ENCODE measurements around the gene FBXO9.

Gene FBXO9

DNA sequence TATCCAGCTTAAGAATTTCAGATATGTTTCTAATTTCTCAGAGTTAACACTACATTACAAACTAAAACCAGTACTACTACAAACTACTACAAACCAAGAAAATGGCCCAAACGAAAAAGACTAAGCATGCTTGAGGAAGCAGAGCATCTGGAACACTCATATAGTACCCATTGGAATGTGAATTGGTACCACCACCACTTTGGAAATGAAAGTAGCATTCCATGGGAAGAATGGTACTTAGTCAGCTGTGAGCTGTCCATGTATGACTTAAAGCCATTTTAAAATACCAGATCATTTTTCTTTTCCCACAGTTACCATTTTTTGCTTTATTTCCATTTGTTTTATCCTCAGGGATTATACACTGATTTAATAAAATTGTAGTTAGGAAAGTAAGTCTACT is 30.5 kb downstream of the FBXO9 start:
- DNase-seq, result no peak

DNA sequence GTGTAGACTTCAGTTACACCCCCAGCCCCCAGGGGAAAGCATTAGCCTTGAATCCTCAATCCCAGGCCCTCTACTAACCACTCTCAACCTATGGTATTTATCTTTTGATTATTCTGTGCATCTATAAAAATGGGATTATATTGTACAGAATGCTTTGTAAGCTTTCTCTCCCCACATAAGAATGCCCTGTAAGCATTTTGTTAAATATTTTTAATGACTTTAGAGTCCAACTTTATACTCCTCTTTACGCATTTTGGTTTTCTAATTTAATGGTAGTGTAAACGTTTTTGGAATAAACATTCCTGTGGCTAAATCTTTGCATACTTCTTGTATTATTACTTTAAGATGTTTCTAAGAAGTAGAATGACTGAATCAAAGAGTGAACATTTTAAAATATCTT is 35.4 kb downstream of the FBXO9 start:
- DNase-seq, result no peak

DNA sequence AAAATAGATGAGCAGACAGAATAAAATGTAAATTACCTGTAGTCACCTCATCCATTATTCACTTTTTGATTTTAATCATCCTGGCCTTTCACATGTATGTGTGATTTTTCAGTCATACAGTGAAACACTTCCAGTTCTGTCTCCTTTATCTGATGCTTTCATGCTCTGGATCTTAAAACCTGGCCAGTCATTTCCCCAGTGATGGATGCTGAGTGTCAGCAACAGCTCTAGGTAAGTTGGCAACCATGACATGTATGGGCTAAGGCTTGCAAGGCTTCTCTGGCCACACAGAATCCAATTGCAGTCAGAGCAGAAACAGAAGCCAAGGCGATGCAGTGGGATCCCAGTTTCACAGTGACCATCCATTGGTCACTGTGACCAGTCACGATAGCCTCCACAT is 35.8 kb downstream of the FBXO9 start:
- DNase-seq, result no peak

DNA sequence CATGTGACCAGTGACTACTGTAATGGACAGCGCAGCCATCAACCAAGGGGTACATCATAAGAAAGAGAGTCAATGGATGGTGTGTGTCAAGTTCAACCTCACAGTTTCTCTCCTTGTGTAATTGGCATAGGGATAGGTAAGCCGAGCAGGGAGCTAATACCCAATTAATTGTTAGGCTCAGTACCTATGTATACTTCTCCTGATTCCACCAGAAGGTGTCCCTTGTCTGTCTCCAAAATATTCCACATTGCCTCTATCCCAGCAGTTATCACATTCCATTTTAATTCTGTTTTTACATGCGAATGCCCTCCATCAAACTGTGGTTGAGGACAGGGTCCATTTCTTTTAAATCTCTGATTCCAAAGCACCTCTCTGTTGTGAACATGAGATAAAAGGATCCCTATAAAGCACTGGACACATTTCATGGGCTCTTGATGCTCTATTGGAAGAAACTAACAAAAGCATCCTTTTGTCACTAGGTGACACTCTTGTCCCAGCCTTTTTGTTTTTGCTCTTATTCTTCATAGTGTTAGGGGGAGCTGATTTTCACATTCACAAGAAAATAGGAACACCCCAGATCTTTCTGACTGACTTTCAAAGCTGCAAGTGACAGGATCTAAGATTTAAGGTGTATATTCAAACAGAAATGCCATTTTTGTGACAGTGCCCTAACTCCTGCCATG is 38.9 kb downstream of the FBXO9 start:
- no peak for DNase-seq

DNA sequence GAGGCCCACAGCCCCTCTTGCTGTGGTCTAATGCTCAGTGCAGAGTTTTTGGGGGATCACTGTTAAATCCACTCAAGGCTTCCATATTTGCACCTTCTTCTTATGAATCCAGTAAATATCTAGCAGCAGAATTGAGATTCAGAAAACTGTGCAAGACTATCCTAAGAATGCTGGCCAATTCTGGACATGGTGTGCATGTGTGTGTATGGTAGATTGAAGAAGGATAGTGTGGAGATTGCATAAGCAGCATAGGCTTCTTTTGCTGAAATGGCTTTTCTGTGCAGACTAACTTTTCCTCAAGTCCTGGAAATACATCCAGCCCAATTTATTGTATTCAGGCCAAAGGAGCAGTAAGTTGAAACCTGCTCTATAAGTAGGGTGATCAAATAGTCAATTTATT is 39.7 kb downstream of the FBXO9 start:
- no peak for DNase-seq

- peak in 1 of 2 experiments; percentile 14 for DNase-seq
Observed at GRCh38 chr6:53107091-53107490, 41.9 kb downstream of the FBXO9 start.

GRCh38 chr6:53109612-53110011 is 44.4 kb downstream of the FBXO9 start:
- DNase-seq, result no peak

- DNase-seq, result no peak
Observed at GRCh38 chr6:53111865-53112264, 46.7 kb downstream of the FBXO9 start.

- DNase-seq, result no peak
Observed at GRCh38 chr6:53112404-53112803, 47.2 kb downstream of the FBXO9 start.

DNA sequence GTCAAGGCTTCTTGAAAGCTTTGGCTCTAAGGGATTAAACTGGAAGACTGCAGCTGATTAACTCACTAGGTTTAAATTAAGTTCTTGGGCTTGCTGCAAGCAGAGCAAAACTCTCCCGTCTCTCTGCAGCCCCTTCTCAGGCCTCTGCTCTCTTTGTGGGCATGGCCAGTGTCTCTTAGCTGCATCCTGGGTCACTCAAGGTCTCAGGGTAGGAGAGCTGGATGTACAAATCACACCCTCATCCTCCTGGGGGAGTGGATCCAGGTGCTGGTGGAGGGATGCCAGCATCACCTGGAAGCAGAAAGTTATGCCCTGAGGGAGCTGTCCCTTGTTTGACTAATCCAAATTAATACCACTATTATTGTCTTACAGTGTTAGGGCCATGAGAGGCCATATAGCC is 47.7 kb downstream of the FBXO9 start:
- no peak for DNase-seq

GRCh38 chr6:53113742-53114141 is 48.5 kb downstream of the FBXO9 start:
- no peak for DNase-seq

GRCh38 chr6:53115113-53115512 is 49.9 kb downstream of the FBXO9 start:
- DNase-seq, result no peak

- no peak for DNase-seq
Observed at GRCh38 chr6:53115741-53116140, 50.5 kb downstream of the FBXO9 start.

DNA sequence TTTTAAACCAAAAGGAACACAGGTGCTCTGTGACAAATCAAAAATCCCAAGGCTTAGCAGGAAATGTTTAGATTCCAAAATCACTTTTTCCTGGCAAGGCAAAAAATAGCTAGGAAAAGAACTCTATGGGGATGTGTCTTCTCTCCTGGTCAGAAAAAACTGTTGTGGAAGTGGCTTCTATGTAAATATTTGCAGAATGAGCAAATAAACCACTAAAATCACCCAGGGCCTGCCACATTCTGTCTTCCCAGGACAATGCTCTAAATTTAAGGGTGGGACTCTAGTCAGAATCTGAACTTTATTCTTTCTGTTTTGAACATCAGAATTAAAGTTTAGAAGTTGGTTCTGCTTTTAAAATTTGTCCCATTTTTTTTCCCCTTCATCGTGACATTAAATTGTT is 54.1 kb downstream of the FBXO9 start:
- no peak for DNase-seq

- DNase-seq, result no peak
Observed at GRCh38 chr6:53119772-53120409, 54.7 kb downstream of the FBXO9 start.

DNA sequence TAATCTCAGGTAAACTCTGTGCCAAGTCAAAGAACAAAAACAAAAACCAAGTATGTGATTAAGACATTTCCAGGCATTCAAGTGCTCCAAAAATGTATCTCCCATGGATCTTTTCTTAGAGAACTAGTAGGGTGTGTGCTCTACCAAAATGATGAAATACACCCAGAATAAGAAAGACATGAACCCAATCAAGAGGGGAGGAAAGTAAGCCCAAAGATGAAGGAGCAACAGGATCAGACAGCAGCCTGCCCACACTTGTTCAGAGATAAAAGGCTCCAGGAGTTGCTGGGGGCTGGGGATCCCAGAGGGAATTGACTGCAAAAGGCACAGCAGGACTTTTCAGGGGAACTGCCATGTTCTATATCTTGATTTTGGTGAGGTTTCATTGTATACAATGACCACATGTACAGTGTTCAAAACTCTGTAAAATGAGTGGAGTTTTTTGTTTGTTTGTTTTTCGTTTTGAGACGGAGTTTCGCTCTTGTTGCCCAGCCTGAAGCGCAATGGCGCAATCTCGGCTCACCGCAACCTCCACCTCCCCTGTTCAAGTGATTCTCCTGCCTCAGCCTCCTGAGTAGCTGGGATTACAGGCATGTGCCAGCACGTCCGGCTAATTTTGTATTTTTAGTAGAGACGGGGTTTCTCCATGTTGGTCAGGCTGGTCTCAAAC is 59.1 kb downstream of the FBXO9 start:
- no peak for DNase-seq

- no peak for DNase-seq
Observed at GRCh38 chr6:53125276-53125675, 60.1 kb downstream of the FBXO9 start.

DNA sequence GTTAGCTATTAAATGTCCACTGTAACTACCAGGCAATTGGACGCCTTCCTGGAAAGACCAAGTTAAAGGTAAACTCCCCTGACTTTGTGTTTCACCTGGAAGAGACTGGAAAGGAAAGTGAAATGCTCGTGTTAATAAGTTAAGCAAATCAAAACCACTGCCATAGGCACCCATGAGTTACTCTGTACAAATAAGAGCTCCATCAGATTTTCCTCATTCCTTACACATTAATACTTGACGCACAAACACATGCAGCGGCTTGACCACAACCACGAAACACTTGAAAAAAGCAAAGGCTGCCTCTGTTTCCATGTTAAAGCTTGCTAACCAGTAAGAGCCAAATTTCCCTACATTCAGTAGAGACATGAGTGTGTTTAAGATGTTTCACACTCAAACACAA is 63.6 kb downstream of the FBXO9 start:
- no peak for DNase-seq

GRCh38 chr6:53130569-53131290 is 65.5 kb downstream of the FBXO9 start:
- no peak for DNase-seq

DNA sequence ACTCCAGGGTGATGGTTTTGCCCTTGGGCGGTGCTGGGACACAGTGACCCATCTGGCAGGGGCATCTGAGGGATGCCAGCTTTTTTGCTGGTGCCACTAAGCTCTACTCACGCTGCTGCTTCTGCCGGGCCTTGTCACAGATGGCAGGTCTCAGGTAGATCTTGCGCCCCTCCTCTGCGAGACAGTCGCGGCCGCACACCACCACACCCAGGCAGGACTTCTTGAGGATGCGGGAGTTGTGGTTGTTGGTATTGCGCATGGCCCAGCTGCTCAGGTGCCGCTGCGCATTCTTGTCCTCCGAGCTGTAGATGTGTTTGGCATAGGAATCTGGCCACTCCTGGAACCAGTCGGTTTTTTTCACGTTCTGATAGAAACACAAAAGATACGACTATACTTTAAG is 68.8 kb downstream of the FBXO9 start:
- DNase-seq, result no peak

DNA sequence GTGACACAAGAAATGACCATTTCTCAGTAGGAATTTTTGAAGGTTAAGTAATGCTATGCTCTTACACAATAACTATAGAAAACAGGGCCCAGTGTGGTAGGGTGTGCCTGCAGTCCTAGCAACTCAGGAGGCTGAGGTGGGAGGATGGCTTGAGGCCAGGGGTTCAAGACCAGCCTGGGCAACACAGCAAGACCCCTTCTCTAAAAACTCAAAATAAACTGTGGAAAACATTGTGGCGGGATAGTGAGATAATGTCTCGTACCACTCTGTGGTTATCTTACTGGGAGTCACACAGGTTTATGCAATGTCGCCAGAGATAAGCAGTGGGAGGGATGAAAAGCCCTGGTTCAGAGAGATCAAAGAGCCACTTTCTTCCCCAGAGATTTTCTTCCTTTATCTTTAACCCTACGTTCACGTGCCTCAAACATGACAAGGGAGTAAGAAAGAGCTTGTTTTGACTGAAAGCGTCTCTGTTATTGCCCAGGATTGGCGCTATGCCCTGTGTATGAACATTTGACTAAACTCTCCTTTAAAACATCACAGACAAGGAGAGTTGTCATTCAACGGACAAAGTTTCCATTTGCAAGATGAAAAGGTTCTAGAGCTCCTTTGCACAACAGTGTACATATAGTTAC is 69.5 kb downstream of the FBXO9 start:
- DNase-seq, result no peak

DNA sequence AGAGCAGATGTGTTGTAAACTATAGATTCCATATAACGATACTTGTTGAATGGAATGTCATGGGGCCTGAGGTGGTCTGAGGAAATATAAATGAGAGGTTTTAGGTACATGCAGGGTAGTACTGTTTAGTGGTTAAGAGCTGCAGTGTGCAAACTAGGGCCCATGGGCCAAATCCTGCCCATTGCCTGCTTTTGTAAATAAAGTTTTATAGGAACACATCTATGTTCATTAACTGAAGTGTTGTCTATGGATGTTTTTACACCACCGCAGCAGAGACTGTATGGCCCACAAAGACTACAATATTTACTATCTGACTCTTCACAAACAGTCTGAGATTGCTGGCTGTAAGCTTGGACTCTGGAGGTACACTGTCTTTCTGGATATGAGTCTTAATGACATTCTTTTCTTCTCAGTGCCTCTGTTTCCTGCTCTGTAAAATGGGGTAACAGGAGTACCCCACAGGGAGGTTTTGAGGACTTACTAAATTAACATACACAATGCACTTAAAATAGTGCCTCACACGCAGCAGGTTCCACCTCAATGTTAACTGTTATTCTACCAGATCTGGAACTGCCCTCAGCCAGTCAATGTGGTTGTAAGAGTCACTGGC is 70.9 kb downstream of the FBXO9 start:
- DNase-seq, result no peak
